GM18907 (cell line): ENCODE results near the gene EIF4EBP2.

Experiments used
- ATAC-seq: cut with Tn5 transposase; IDR thresholded peaks from one replicate; pipeline ENCODE4 v1.9.1; 2021; ENCODE audit warnings: mild to moderate bottlenecking, moderate library complexity; ENCODE audit not compliant: unreplicated experiment

The EIF4EBP2 gene

GRCh38 chr10:70376436-70377378 lies 27.2 kb upstream of the EIF4EBP2 start:
- ATAC-seq = no peak

- ATAC-seq = no peak
Measured at GRCh38 chr10:70378122-70378521, 25.8 kb upstream of the EIF4EBP2 start.

- ATAC-seq = no peak
Measured at GRCh38 chr10:70379581-70380176, 24.3 kb upstream of the EIF4EBP2 start.

GRCh38 chr10:70380350-70381135 lies 23.4 kb upstream of the EIF4EBP2 start:
- ATAC-seq = no peak

- ATAC-seq = peak; percentile 48
Measured at GRCh38 chr10:70381471-70382421, 22.2 kb upstream of the EIF4EBP2 start.

- no peak for ATAC-seq
Measured at GRCh38 chr10:70391654-70392053, 12.3 kb upstream of the EIF4EBP2 start.

GRCh38 chr10:70396140-70396539 lies 7.8 kb upstream of the EIF4EBP2 start:
- ATAC-seq = no peak

- no peak for ATAC-seq
Measured at GRCh38 chr10:70399177-70399576, 4.8 kb upstream of the EIF4EBP2 start.

GRCh38 chr10:70403483-70404035 lies 386 bp upstream of the EIF4EBP2 start:
- ATAC-seq = peak; percentile 3

- ATAC-seq = no peak
Measured at GRCh38 chr10:70404787-70405036, 767 bp downstream of the EIF4EBP2 start.

GRCh38 chr10:70405037-70405824 lies 1.3 kb downstream of the EIF4EBP2 start:
- peak; percentile 31 for ATAC-seq

GRCh38 chr10:70409772-70410171 lies 5.8 kb downstream of the EIF4EBP2 start:
- no peak for ATAC-seq

- ATAC-seq = no peak
Measured at GRCh38 chr10:70410608-70411007, 6.7 kb downstream of the EIF4EBP2 start.

GRCh38 chr10:70412356-70412755 lies 8.4 kb downstream of the EIF4EBP2 start:
- no peak for ATAC-seq

GRCh38 chr10:70417568-70417967 lies 13.6 kb downstream of the EIF4EBP2 start:
- ATAC-seq = no peak

GRCh38 chr10:70418229-70418628 lies 14.3 kb downstream of the EIF4EBP2 start:
- no peak for ATAC-seq

GRCh38 chr10:70418713-70419112 lies 14.8 kb downstream of the EIF4EBP2 start:
- no peak for ATAC-seq

- no peak for ATAC-seq
Measured at GRCh38 chr10:70424320-70424719, 20.4 kb downstream of the EIF4EBP2 start.

- no peak for ATAC-seq
Measured at GRCh38 chr10:70425096-70425495, 21.2 kb downstream of the EIF4EBP2 start.

- ATAC-seq = no peak
Measured at GRCh38 chr10:70426823-70427222, 22.9 kb downstream of the EIF4EBP2 start.
